PC-3 (cell line): ENCODE results near the gene RBMS3. TPM values are rescaled to one million over a fixed set of nuclear protein-coding genes. Genes with fewer than 3 reads are reported as not detected.

ENCODE experiments used
- ATAC-seq: fragments of 200-7000 bp; cut with Tn5 transposase; 2 replicates; pipeline ENCODE4 v1.9.1; 2020; ENCODE audit warnings: mild to moderate bottlenecking, moderate library complexity
- BruUV-seq: library from RNA; stranded (reverse); fragments of 400-500 nt; replicated peaks from 2 replicates; lab custom pipeline; 2021; lab: Mats Ljungman, UMichigan
- CTCF ChIA-PET: fragments of 300-600 bp; sonication (Branson Sonifier 250); formaldehyde crosslinking; loops from one replicate; lab custom pipeline; 2022; ENCODE audit warnings: antibody characterized with exemption; lab: Charles Lee
- POLR2A ChIA-PET: fragments of 300-600 bp; sonication (Branson Sonifier 250); formaldehyde crosslinking; loops from one replicate; lab custom pipeline; 2022; ENCODE audit warnings: antibody characterized with exemption; ENCODE audit not compliant: unreplicated experiment; lab: Charles Lee
- DNase-seq: peaks from one replicate; pipeline ENCODE4 v3.0.0-alpha.2; 2015
- H2AFZ ChIP-seq: fragments of 300-600 bp; sonication (generic); 2 replicates; pipeline ENCODE4 v1.6.0; 2016; ENCODE audit warnings: antibody characterized with exemption, low read length
- H3F3A ChIP-seq: fragments of 300-600 bp; sonication (generic); one replicate; pipeline ENCODE4 v1.6.0; 2017; ENCODE audit warnings: antibody characterized with exemption, low read length, control low read depth, mild to moderate bottlenecking; ENCODE audit not compliant: unreplicated experiment
- H3K27ac ChIP-seq: fragments of 300-600 bp; sonication (generic); 2 replicates; pipeline ENCODE4 v1.5.1; 2016; ENCODE audit warnings: mild to moderate bottlenecking, low read length
- H3K27me3 ChIP-seq: fragments of 300-600 bp; sonication (generic); 2 replicates; pipeline ENCODE4 v1.6.1; 2016; ENCODE audit warnings: low read length, mixed read lengths
- H3K36me3 ChIP-seq: fragments of 300-600 bp; sonication (generic); 2 replicates; pipeline ENCODE4 v1.6.1; 2016; ENCODE audit warnings: low read depth, mixed run types, low read length, mixed read lengths
- H3K4me1 ChIP-seq: fragments of 300-600 bp; sonication (generic); 2 replicates; pipeline ENCODE4 v1.5.1; 2016; ENCODE audit warnings: low read length; ENCODE audit not compliant: insufficient read depth
- H3K4me2 ChIP-seq: fragments of 300-600 bp; sonication (generic); 2 replicates; pipeline ENCODE4 v1.6.0; 2016; ENCODE audit warnings: low read length
- H3K4me3 ChIP-seq: fragments of 300-600 bp; sonication (generic); 2 replicates; pipeline ENCODE4 v1.5.1; 2016; ENCODE audit warnings: mild to moderate bottlenecking, low read length, mixed read lengths
- H3K79me2 ChIP-seq: fragments of 300-600 bp; sonication (generic); 2 replicates; pipeline ENCODE4 v1.6.1; 2017; ENCODE audit warnings: low read length, mixed read lengths
- H3K9ac ChIP-seq: fragments of 300-600 bp; sonication (generic); 2 replicates; pipeline ENCODE4 v1.6.0; 2016; ENCODE audit warnings: mild to moderate bottlenecking, low read length
- H3K9me2 ChIP-seq: fragments of 300-600 bp; sonication (generic); replicated peaks from 2 replicates; pipeline ENCODE4 v1.6.1; 2016; ENCODE audit warnings: mixed run types, low read length, mixed read lengths
- H3K9me3 ChIP-seq: fragments of 300-600 bp; sonication (generic); 2 replicates; pipeline ENCODE4 v1.6.1; 2016; ENCODE audit warnings: low read length, mixed read lengths
- H4K20me1 ChIP-seq: fragments of 300-600 bp; sonication (generic); 2 replicates; pipeline ENCODE4 v1.6.1; 2016; ENCODE audit warnings: low read length, mixed read lengths
- EZH2 ChIP-seq: fragments of 300-600 bp; sonication (generic); IDR thresholded peaks from one replicate; pipeline ENCODE4 v1.6.1; 2017; ENCODE audit warnings: antibody characterized with exemption, mild to moderate bottlenecking, low read length; ENCODE audit not compliant: unreplicated experiment
- EZH2phosphoT487 ChIP-seq: fragments of 300-600 bp; sonication (generic); IDR thresholded peaks from 2 replicates; pipeline ENCODE4 v1.6.1; 2018; ENCODE audit warnings: mild to moderate bottlenecking, antibody characterized with exemption, low read length, borderline replicate concordance
- intact Hi-C: fragments of 100-400 bp; cut with micrococcal nuclease; formaldehyde crosslinking; loops from 2 replicates; pipeline ENCODE4 v1.9.0; 2023
- total RNA-seq: library from RNA; depleted of rRNA; stranded (reverse); fragments of >200 nt; gene quantifications from 2 replicates; pipeline ENCODE4 v1.2.3, GENCODE V29; 2014
- TF ChIP-seq, protein P1 (sequence below): fragments of 300-600 bp; sonication (generic); conservative IDR thresholded peaks from 2 replicates; pipeline ENCODE4 v1.5.1; 2017; ENCODE audit warnings: antibody characterized with exemption, low read depth, mild to moderate bottlenecking, low read length

The RBMS3 gene
- total RNA-seq, 1 experiment from 2014 or later, result 5.4 TPM

DNA sequence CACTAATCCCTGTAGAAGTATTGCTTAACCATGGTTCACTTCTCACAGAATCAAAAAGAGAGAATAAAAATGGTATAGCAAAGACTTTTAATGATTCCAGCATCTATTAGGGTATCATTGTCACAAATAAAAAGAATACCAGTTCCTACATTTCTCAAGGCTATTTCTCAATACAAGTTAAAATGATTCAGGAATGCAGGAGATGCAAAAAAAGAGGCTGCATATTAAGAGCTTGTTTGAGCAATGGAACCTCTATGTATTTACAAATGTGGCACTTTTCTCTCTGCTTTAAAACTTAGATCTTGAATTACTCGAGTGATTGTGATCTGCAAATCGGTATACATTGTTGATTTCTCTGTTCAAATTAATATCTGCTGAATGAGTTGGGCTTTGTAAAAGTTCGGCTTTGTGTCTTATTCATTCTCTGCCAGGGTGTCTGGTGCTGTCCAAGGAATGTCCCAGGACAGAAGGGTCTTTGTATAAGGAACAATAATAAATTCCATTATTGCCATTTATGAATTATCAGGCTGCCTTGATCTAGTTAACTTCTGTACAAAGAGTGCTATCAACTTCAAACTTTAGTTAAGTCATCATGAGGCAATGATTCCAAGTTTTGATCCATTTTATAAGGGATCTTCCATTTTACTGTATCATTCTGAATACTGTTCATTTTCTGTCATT lies 364.2 kb downstream of the RBMS3 start:
- Histone ChIP-seq H3K9me2 (no peaks in the 10 kb centered on the region), H3K9me3 (no peaks in the 10 kb centered on the region), H3K27me3 (no peaks in the 10 kb centered on the region), H4K20me1 (no peaks in the 10 kb centered on the region), H3F3A (no peaks in the 10 kb centered on the region), H3K79me2 (no peaks in the 10 kb centered on the region), H3K4me1 (peaks cover 13% of the 10 kb centered on the region), H3K4me3 (no peak overlapping the region), H3K4me2 (no peak overlapping the region), H3K36me3 (no peaks in the 10 kb centered on the region), H3K9ac (no peak overlapping the region), H2AFZ (no peak overlapping the region), H3K27ac (no peak overlapping the region)
- TF ChIP-seq EZH2 (no peak), EZH2phosphoT487 (no peak)
- TF ChIP-seq, protein P1, sequence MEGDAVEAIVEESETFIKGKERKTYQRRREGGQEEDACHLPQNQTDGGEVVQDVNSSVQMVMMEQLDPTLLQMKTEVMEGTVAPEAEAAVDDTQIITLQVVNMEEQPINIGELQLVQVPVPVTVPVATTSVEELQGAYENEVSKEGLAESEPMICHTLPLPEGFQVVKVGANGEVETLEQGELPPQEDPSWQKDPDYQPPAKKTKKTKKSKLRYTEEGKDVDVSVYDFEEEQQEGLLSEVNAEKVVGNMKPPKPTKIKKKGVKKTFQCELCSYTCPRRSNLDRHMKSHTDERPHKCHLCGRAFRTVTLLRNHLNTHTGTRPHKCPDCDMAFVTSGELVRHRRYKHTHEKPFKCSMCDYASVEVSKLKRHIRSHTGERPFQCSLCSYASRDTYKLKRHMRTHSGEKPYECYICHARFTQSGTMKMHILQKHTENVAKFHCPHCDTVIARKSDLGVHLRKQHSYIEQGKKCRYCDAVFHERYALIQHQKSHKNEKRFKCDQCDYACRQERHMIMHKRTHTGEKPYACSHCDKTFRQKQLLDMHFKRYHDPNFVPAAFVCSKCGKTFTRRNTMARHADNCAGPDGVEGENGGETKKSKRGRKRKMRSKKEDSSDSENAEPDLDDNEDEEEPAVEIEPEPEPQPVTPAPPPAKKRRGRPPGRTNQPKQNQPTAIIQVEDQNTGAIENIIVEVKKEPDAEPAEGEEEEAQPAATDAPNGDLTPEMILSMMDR, result no peak
- no TSS peak for BruUV-seq
- CTCF ChIA-PET, result no interaction called here
- no peak for DNase-seq
- ATAC-seq, result no peak
- POLR2A ChIA-PET, result no interaction called here
- intact Hi-C loops, result no loop called here

- Histone ChIP-seq H3F3A (no peaks in the 10 kb centered on the region), H3K4me3 (no peak overlapping the region), H3K27me3 (no peaks in the 10 kb centered on the region), H3K36me3 (no peaks in the 10 kb centered on the region), H3K4me2 (no peak overlapping the region), H3K4me1 (peaks cover 15% of the 10 kb centered on the region), H3K79me2 (no peaks in the 10 kb centered on the region), H3K9ac (no peak overlapping the region), H2AFZ (no peak overlapping the region), H3K9me3 (no peaks in the 10 kb centered on the region), H4K20me1 (no peaks in the 10 kb centered on the region), H3K9me2 (no peaks in the 10 kb centered on the region), H3K27ac (no peak overlapping the region)
- ChIA-PET CTCF (no interaction called here), POLR2A (no interaction called here)
- intact Hi-C loops, result no loop called here
- DNase-seq (no peak), ATAC-seq (no peak)
- no peak for TF ChIP-seq EZH2phosphoT487
- no peak for TF ChIP-seq EZH2
- TF ChIP-seq, protein P1, result no peak
- BruUV-seq, result no TSS peak
Measured at GRCh38 chr3:29646043-29646442, 365.2 kb downstream of the RBMS3 start.

- Histone ChIP-seq H3K36me3 (no peaks in the 10 kb centered on the region), H3K4me3 (no peak overlapping the region), H3K4me2 (no peak overlapping the region), H3K9ac (no peak overlapping the region), H4K20me1 (no peaks in the 10 kb centered on the region), H3K4me1 (peaks cover 7% of the 10 kb centered on the region), H3K79me2 (no peaks in the 10 kb centered on the region), H2AFZ (no peak overlapping the region), H3K9me2 (no peaks in the 10 kb centered on the region), H3K27ac (no peak overlapping the region), H3K9me3 (no peaks in the 10 kb centered on the region), H3K27me3 (no peaks in the 10 kb centered on the region), H3F3A (no peaks in the 10 kb centered on the region)
- DNase-seq (peak; percentile 59), ATAC-seq (peak; percentile 76)
- no TSS peak for BruUV-seq
- CTCF ChIA-PET, result no interaction called here
- intact Hi-C loops, result no loop called here
- POLR2A ChIA-PET, result interaction anchor here (0.7 kb wide), 1 partner anchor 368 kb away, joined by 3 read pairs; no protein-coding TSS in a partner anchor
- TF ChIP-seq EZH2phosphoT487, result no peak
- TF ChIP-seq, protein P1, result no peak
- no peak for TF ChIP-seq EZH2
Measured at GRCh38 chr3:29649815-29650547, 369.1 kb downstream of the RBMS3 start.
